Endothelial cell of umbilical vein (primary cell): ENCODE results near the gene GLDN. TPM values are rescaled to one million over a fixed set of nuclear protein-coding genes. Genes with fewer than 3 reads are reported as not detected.

Experiments
- BruUV-seq: library from RNA; stranded (reverse); fragments of 400-500 nt; replicated peaks from 2 replicates; lab custom pipeline; 2021; lab: Mats Ljungman, UMichigan
- CTCF ChIA-PET: fragments of 300-600, 350-600 bp; sonication (Branson Sonifier 250); formaldehyde crosslinking; loops from one replicate; lab custom pipeline; 2021; ENCODE audit warnings: antibody characterized with exemption, inconsistent platforms; lab: Charles Lee
- POLR2A ChIA-PET: fragments of 300-600, 350-600 bp; sonication (Branson Sonifier 250); formaldehyde crosslinking; loops from one replicate; lab custom pipeline; 2021; ENCODE audit warnings: antibody characterized with exemption, inconsistent platforms; lab: Charles Lee
- DNase-seq: peaks from one replicate; pipeline ENCODE4 v3.0.0-alpha.2; 2011; ENCODE audit warnings: low read depth, low spot score
- FAIRE-seq: peaks from 2 replicates; lab custom pipeline; 2011; peaks lifted over from hg19 to GRCh38; lab: Jason Lieb, UNC
- H2AFZ ChIP-seq: 2 replicates; pipeline ENCODE4 v1.6.0; 2012; ENCODE audit warnings: low read depth, low read length, control low read depth, inconsistent platforms
- H3K27ac ChIP-seq: 2 replicates; pipeline ENCODE4 v1.5.1; 2011; ENCODE audit warnings: low read depth, mild to moderate bottlenecking, control low read depth, low read length, moderate library complexity; ENCODE audit not compliant: insufficient read depth
- H3K27me3 ChIP-seq, 2 experiments: 2 replicates each; pipeline versions ENCODE4 v1.6.0 to v1.6.1; 2011; ENCODE audit warnings: low read length in 2 of 2, mixed read lengths in 1 of 2; ENCODE audit not compliant: control insufficient read depth in 2 of 2, insufficient read depth in 2 of 2
- H3K36me3 ChIP-seq, 2 experiments: 2 replicates in 1 of 2; 3 replicates in 1 of 2; pipeline ENCODE4 v1.5.1; 2011; ENCODE audit warnings: low read length in 2 of 2, mild to moderate bottlenecking in 1 of 2, moderate library complexity in 1 of 2; ENCODE audit not compliant: control insufficient read depth in 2 of 2, insufficient read depth in 2 of 2; ENCODE audit errors: extremely low read depth in 1 of 2
- H3K4me1 ChIP-seq: 3 replicates; pipeline ENCODE4 v1.5.1; 2011; ENCODE audit warnings: mild to moderate bottlenecking, low read length; ENCODE audit not compliant: control insufficient read depth, insufficient read depth; ENCODE audit errors: extremely low read depth
- H3K4me2 ChIP-seq: 2 replicates; pipeline ENCODE4 v1.6.1; 2011; ENCODE audit warnings: low read length, control low read depth, mixed read lengths; ENCODE audit not compliant: insufficient read depth
- H3K4me3 ChIP-seq, 3 experiments: fragments of 200-600 bp in 1 of 3; sonication (generic), shearing (Covaris generic) in 1 of 3; replicated peaks in 1 of 3; 2 replicates each; pipeline ENCODE4 v1.5.1; 2011 to 2016; ENCODE audit warnings: control low read depth in 3 of 3, low read length in 3 of 3, mild to moderate bottlenecking in 2 of 3, inconsistent platforms in 1 of 3, low read depth in 1 of 3, moderate library complexity in 1 of 3; ENCODE audit not compliant: insufficient read depth in 1 of 3
- H3K79me2 ChIP-seq: 2 replicates; pipeline ENCODE4 v1.6.0; 2012; ENCODE audit warnings: low read length, inconsistent platforms; ENCODE audit not compliant: control insufficient read depth, insufficient read depth
- H3K9ac ChIP-seq: replicated peaks from 2 replicates; pipeline ENCODE3; 2011; ENCODE audit warnings: low read length, control low read depth; ENCODE audit not compliant: insufficient read depth; ENCODE audit errors: extremely low read depth
- H3K9me1 ChIP-seq: replicated peaks from 3 replicates; pipeline ENCODE4 v1.6.0; 2011; ENCODE audit warnings: mild to moderate bottlenecking, low read length; ENCODE audit not compliant: control insufficient read depth, insufficient read depth; ENCODE audit errors: extremely low read depth
- H3K9me3 ChIP-seq: replicated peaks from 2 replicates; pipeline ENCODE4 v1.5.1; 2012; ENCODE audit warnings: low read length, inconsistent platforms; ENCODE audit not compliant: control insufficient read depth, insufficient read depth
- H4K20me1 ChIP-seq: replicated peaks from 2 replicates; pipeline ENCODE3; 2011; ENCODE audit warnings: mild to moderate bottlenecking, low read length; ENCODE audit not compliant: control insufficient read depth, insufficient read depth; ENCODE audit errors: extremely low read depth
- CTCF ChIP-seq, 2 donors: IDR thresholded peaks; 1 replicate in 1 of 2; 2 replicates in 1 of 2; pipeline ENCODE4 v1.5.1; 2011; ENCODE audit warnings: low read length in 2 of 2, mild to moderate bottlenecking in 2 of 2, moderate library complexity in 2 of 2, control low read depth in 1 of 2, inconsistent platforms in 1 of 2, low read depth in 1 of 2; ENCODE audit not compliant: insufficient read depth in 1 of 2; ENCODE audit errors: extremely low read depth in 1 of 2
- EZH2 ChIP-seq: IDR thresholded peaks from 2 replicates; pipeline ENCODE4 v1.6.1; 2012; ENCODE audit warnings: borderline replicate concordance, low read depth, mild to moderate bottlenecking, moderate library complexity, low read length, inconsistent platforms; ENCODE audit not compliant: severe bottlenecking
- FOS ChIP-seq: IDR thresholded peaks from 2 replicates; pipeline ENCODE4 v1.6.1; 2011; ENCODE audit warnings: mild to moderate bottlenecking, low read length, moderate library complexity, borderline replicate concordance; ENCODE audit not compliant: insufficient read depth
- GATA2 ChIP-seq: IDR thresholded peaks from 2 replicates; pipeline ENCODE4 v1.7.0; 2011; ENCODE audit warnings: low read depth, mild to moderate bottlenecking, moderate library complexity, mixed read lengths, low read length; ENCODE audit not compliant: insufficient read length, insufficient read depth
- JUN ChIP-seq: IDR thresholded peaks from 2 replicates; pipeline ENCODE4 v1.6.1; 2011; ENCODE audit warnings: borderline replicate concordance, low read depth; ENCODE audit not compliant: insufficient read length, insufficient read depth
- MAX ChIP-seq: IDR thresholded peaks from 2 replicates; pipeline ENCODE4 v1.6.1; 2011; ENCODE audit not compliant: insufficient read depth, insufficient read length
- dilution Hi-C: fragments of 300-500 bp; cut with MboI; formaldehyde crosslinking; loops from one replicate; pipeline ENCODE4 v1.15.0; 2019; ENCODE audit warnings: low sequenced_read_pairs; ENCODE audit not compliant: extremely low pct_ligation_motif_present
- intact Hi-C: fragments of 100-400 bp; cut with micrococcal nuclease; formaldehyde crosslinking; loops from one replicate; pipeline ENCODE4 v1.10.0; 2022
- polyA plus RNA-seq, 4 experiments: library from polyadenylated mRNA; depleted of rRNA in 3 of 4; stranded (reverse) in 3 of 4; unstranded in 1 of 4; fragments of >200 nt; gene quantifications; 2 replicates each; pipeline versions ENCODE4 v1.2.1 to v1.2.3, GENCODE V29; 2011 to 2012; ENCODE audit warnings: missing spikeins in 1 of 4
- total RNA-seq: library from RNA; stranded (reverse); gene quantifications from 2 replicates; pipeline ENCODE4 v1.2.3, GENCODE V29; 2021

Gene GLDN
- total and polyA plus RNA-seq, 2 donors (not counting 3 experiments of a cell fraction or from before 2014, with no cell fraction given): not detected

GRCh38 chr15:51313074-51313393 lies 28.4 kb upstream of the GLDN start:
- CTCF ChIA-PET: interaction anchor here (1.3 to 2.7 kb wide), 5 partner anchors 9 to 150 kb away, joined by 3 to 11 read pairs (median 5); no protein-coding TSS in a partner anchor
- no peaks in the 10 kb centered on the region for H3K4me1 ChIP-seq
- no peak for TF ChIP-seq GATA2
- TF ChIP-seq JUN: peak; percentile 36
- no peak for TF ChIP-seq CTCF (IDR thresholded peaks at IDR 0.05; ENCODE audit: extremely low read depth in 1 of 2, insufficient read depth in 1 of 2, low read depth in 1 of 2, low read length in 2 of 2)
- TF ChIP-seq EZH2: no peak
- no peak for TF ChIP-seq MAX
- peak; percentile 49 for TF ChIP-seq FOS
- H3K36me3 ChIP-seq: no peaks in the 10 kb centered on the region
- H3K27ac ChIP-seq: no peak overlapping the region
- intact Hi-C loops: no loop called here
- dilution Hi-C loops: no loop called here
- FAIRE-seq (peak; percentile 21), DNase-seq (no peak)
- no peaks in the 10 kb centered on the region for H3K9me1 ChIP-seq
- no peak overlapping the region for H2AFZ ChIP-seq
- H3K9ac ChIP-seq: no peak overlapping the region
- no TSS peak for BruUV-seq
- H3K4me3 ChIP-seq: no peak overlapping the region
- H3K79me2 ChIP-seq: no peaks in the 10 kb centered on the region
- H3K27me3 ChIP-seq: peaks cover 85 to 91% of the 10 kb centered on the region in 2 experiments
- H3K9me3 ChIP-seq: no peaks in the 10 kb centered on the region
- H3K4me2 ChIP-seq: no peak overlapping the region
- H4K20me1 ChIP-seq: no peaks in the 10 kb centered on the region
- POLR2A ChIA-PET: no interaction called here
